Measurements from ENCODE around the gene NDUFAF8. TPM values are rescaled to one million over a fixed set of nuclear protein-coding genes. Genes with fewer than 3 reads are reported as not detected.

The NDUFAF8 gene
- total RNA-seq, 1 experiment from 2014 or later: 102 TPM

- TF ChIP-seq ATF3 (IDR thresholded peaks at IDR 0.05): no peak
- TF ChIP-seq POLR2AphosphoS5 (IDR thresholded peaks at IDR 0.05; ENCODE audit: low read depth, low read length): no peak
- TF ChIP-seq JUND (IDR thresholded peaks at IDR 0.05): no peak
- no peak for TF ChIP-seq SRF (IDR thresholded peaks at IDR 0.05; ENCODE audit: low read depth)
- no peak for TF ChIP-seq ELF1 (IDR thresholded peaks at IDR 0.05; ENCODE audit: borderline replicate concordance, low read depth)
- no peak for TF ChIP-seq POLR2A (IDR thresholded peaks at IDR 0.05; ENCODE audit: borderline replicate concordance, extremely low read depth, insufficient read depth, insufficient read length)
- TF ChIP-seq ZNF274 (IDR thresholded peaks at IDR 0.05; ENCODE audit: low read depth, low read length): no peak
Measured at GRCh38 chr17:81219476-81220180, 19.5 kb upstream of the NDUFAF8 start (continued).

- H3K36me3 ChIP-seq (ENCODE audit: control insufficient read depth in 1 of 2, insufficient read depth in 2 of 2, low read length in 2 of 2): peaks cover 0 to 10% of the 10 kb centered on the region in 2 experiments; a peak in 2 of 4 replicates
- no peak for ATAC-seq
- peaks cover 20 to 29% of the 10 kb centered on the region in 2 experiments for H3K4me1 ChIP-seq (ENCODE audit: control insufficient read depth in 1 of 2, insufficient read depth in 2 of 2, low read length in 2 of 2)
- H3K4me2 ChIP-seq (ENCODE audit: low read length): peak overlapping the region; percentile 92
- RAD21 ChIA-PET (ENCODE audit: low non-redundant PET in 1 of 2, low total read pairs in 2 of 2, uncharacterized antibody in 2 of 2, unreplicated experiment in 2 of 2): no interaction called here
- H2AFZ ChIP-seq (ENCODE audit: low read depth, low read length, poor library complexity, severe bottlenecking): no peak overlapping the region
- H3K9ac ChIP-seq (ENCODE audit: low read length): peak overlapping the region; percentile 87
- TF ChIP-seq TCF7L2 (IDR thresholded peaks at IDR 0.05; ENCODE audit: borderline replicate concordance, extremely low read depth, insufficient read depth, insufficient read length) (peak; percentile 27), ZBTB33 (IDR thresholded peaks at IDR 0.05; ENCODE audit: extremely low read depth, insufficient replicate concordance, low read length) (no peak)
- H3K4me3 ChIP-seq (replicated peaks in 1 of 2; ENCODE audit: low read depth in 1 of 2, low read length in 2 of 2): peak overlapping the region; percentile 84 to 90
- 0 out of 4 replicates have a peak, but pooled peaks cover 0 to 4% of the 10 kb centered on the region in 2 experiments for H3K9me3 ChIP-seq (ENCODE audit: control insufficient read depth in 1 of 2, insufficient read depth in 1 of 2, low read depth in 1 of 2, low read length in 2 of 2)
- TSS peak; percentile 36 for BruUV-seq (replicated peaks)
- H4K20me1 ChIP-seq (ENCODE audit: insufficient read depth): no peaks in the 10 kb centered on the region
- H3K79me2 ChIP-seq (ENCODE audit: insufficient read depth, low read length): peaks cover 15% of the 10 kb centered on the region; the same call in 1 of the 2 replicates
- no peaks in the 10 kb centered on the region for H3K27me3 ChIP-seq (ENCODE audit: insufficient read depth, low read length)
- POLR2A ChIA-PET: interaction anchor here (0.6 to 0.7 kb wide), 2 partner anchors 236 to 294 kb away, joined by 3 to 5 read pairs; no protein-coding TSS in a partner anchor
- no peak for DNase-seq (ENCODE audit: low read depth, low spot score)
- H3K27ac ChIP-seq (ENCODE audit: low read depth, low read length): peak overlapping the region; percentile 74
- intact Hi-C loops (cut with micrococcal nuclease): loop anchor here (10.0 kb wide), 1 partner anchor 237 kb away; no protein-coding TSS in a partner anchor
- no peaks in the 10 kb centered on the region for H3K9me2 ChIP-seq (ENCODE audit: insufficient read depth)
- CTCF ChIA-PET: no interaction called here
Measured at GRCh38 chr17:81221371-81221841, 17.7 kb upstream of the NDUFAF8 start.

Measured in HCT116 (cell line).